ENCODE data around the gene BEST4.
"Not testable (repeated sequence)": the region's sequence is repeated elsewhere in the genome, so short reads cannot be mapped to it uniquely, and the experiment has no call there.

Gene BEST4

GRCh38 chr1:44757420-44757819 is 30.6 kb downstream of the BEST4 start:
- no peak overlapping the region for H3K27ac Mint-ChIP-seq
- DNase-seq (ENCODE audit: low spot score) = no peak
- H3K27me3 Mint-ChIP-seq (ENCODE audit: low read depth) = no peaks in the 10 kb centered on the region
- peaks cover 70% of the 10 kb centered on the region for H3K36me3 Mint-ChIP-seq (ENCODE audit: low read depth)
- peaks cover 4% of the 10 kb centered on the region for H3K4me1 Mint-ChIP-seq (ENCODE audit: low read depth)
- no peak overlapping the region for H3K4me3 Mint-ChIP-seq
- H3K9me3 Mint-ChIP-seq = no peaks in the 10 kb centered on the region

DNA sequence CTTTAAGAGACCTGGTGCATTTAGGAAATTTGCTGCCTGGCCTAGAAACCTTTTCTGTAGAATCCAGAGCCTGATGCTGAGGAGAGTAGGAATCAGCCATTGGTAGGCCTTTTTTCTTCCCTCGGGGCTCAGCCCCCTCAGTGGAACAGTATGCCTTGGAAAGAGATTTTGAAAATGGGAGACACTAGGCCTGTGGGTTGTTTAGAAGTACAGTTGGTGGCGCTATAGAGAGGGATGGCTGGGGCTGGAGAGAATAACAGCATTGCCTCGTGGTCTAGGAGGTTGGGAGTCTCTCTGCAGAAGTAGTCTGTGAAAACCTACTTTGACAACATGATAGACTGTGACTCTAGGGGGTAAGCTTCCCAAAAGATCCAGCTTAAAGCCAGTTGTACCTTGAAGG is 40.1 kb downstream of the BEST4 start:
- DNase-seq (ENCODE audit: low spot score) = no peak
- Mint-ChIP-seq H3K27ac (peak overlapping the region; percentile 31), H3K36me3 (ENCODE audit: low read depth) (peaks cover 57% of the 10 kb centered on the region), H3K4me1 (ENCODE audit: low read depth) (peaks cover 24% of the 10 kb centered on the region), H3K4me3 (no peak overlapping the region), H3K9me3 (no peaks in the 10 kb centered on the region), H3K27me3 (ENCODE audit: low read depth) (no peaks in the 10 kb centered on the region)

- Mint-ChIP-seq H3K4me1 (ENCODE audit: low read depth) (peaks cover 32% of the 10 kb centered on the region), H3K9me3 (no peaks in the 10 kb centered on the region), H3K27me3 (ENCODE audit: low read depth) (no peaks in the 10 kb centered on the region), H3K4me3 (peak overlapping the region; percentile 25), H3K27ac (peak overlapping the region; percentile 35), H3K36me3 (ENCODE audit: low read depth) (peaks cover 54% of the 10 kb centered on the region)
- no peak for DNase-seq (ENCODE audit: low spot score)
Measured at GRCh38 chr1:44743211-44743610, 44.8 kb downstream of the BEST4 start.

DNA sequence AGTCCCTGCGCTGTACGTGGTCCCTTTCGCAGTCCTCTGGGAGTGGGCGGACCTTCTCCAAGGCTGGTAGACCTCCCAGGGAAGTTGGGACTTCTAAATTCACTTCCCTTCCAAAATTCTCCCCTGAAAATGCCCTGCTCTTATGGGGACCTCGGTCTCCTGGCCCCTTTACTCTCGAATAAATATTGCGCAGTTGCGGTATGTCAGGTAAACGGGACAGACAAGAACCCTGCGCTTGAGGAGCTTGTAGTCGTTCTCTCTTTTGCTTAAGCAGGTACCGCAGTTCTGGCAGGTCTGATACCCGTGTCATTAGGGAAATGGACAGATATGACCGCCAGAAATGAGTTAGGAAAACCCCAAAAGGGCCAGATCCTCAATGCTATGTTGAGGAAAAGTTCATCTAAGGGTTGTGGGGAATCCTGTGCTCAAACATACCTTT is 47.8 kb downstream of the BEST4 start:
- H3K27ac Mint-ChIP-seq = peak overlapping the region; percentile 95

GRCh38 chr1:44739307-44740178 is 48.4 kb downstream of the BEST4 start, which contains the start of gene KIF2C:
TSS of gene KIF2C (plus strand) at chr1:44739837. CDS start at chr1:44739933, 96 bp downstream.
- Mint-ChIP-seq H3K27me3 (ENCODE audit: low read depth) (no peaks in the 10 kb centered on the region), H3K4me1 (ENCODE audit: low read depth) (peaks cover 22% of the 10 kb centered on the region), H3K36me3 (ENCODE audit: low read depth) (peaks cover 30% of the 10 kb centered on the region), H3K9me3 (no peaks in the 10 kb centered on the region), H3K27ac (peak within 1 kb of the TSS; percentile 95), H3K4me3 (peak within 1 kb of the TSS; percentile 95)
- peak; percentile 96 for DNase-seq (ENCODE audit: low spot score)

More for the DNA sequence above, 47.8 kb downstream of the BEST4 start:
- DNase-seq (ENCODE audit: low spot score) = no peak
- no peaks in the 10 kb centered on the region for H3K27me3 Mint-ChIP-seq (ENCODE audit: low read depth)
- H3K4me1 Mint-ChIP-seq (ENCODE audit: low read depth) = peaks cover 24% of the 10 kb centered on the region
- no peaks in the 10 kb centered on the region for H3K9me3 Mint-ChIP-seq
- H3K36me3 Mint-ChIP-seq (ENCODE audit: low read depth) = peaks cover 32% of the 10 kb centered on the region
- peak overlapping the region; percentile 95 for H3K4me3 Mint-ChIP-seq

- H3K9me3 Mint-ChIP-seq; DNase-seq (ENCODE audit: low spot score); H3K27me3 Mint-ChIP-seq (ENCODE audit: low read depth): not testable (repeated sequence)
- peaks cover 17% of the 10 kb centered on the region for H3K4me1 Mint-ChIP-seq (ENCODE audit: low read depth)
- H3K4me3 Mint-ChIP-seq = peak overlapping the region; percentile 95
- H3K36me3 Mint-ChIP-seq (ENCODE audit: low read depth) = peaks cover 24% of the 10 kb centered on the region
- H3K27ac Mint-ChIP-seq = peak overlapping the region; percentile 95
Measured at GRCh38 chr1:44738953-44739306, 49.0 kb downstream of the BEST4 start.

GRCh38 chr1:44735992-44736391 is 52.0 kb downstream of the BEST4 start:
- Mint-ChIP-seq H3K27me3 (ENCODE audit: low read depth) (no peaks in the 10 kb centered on the region), H3K4me1 (ENCODE audit: low read depth) (peaks cover 13% of the 10 kb centered on the region), H3K4me3 (no peak overlapping the region), H3K27ac (no peak overlapping the region), H3K36me3 (ENCODE audit: low read depth) (peaks cover 5% of the 10 kb centered on the region), H3K9me3 (no peaks in the 10 kb centered on the region)
- no peak for DNase-seq (ENCODE audit: low spot score)

GRCh38 chr1:44733784-44734183 is 54.2 kb downstream of the BEST4 start:
- Mint-ChIP-seq H3K4me3 (no peak overlapping the region), H3K4me1 (ENCODE audit: low read depth) (peaks cover 20% of the 10 kb centered on the region), H3K9me3 (no peaks in the 10 kb centered on the region), H3K36me3 (ENCODE audit: low read depth) (no peaks in the 10 kb centered on the region), H3K27ac (no peak overlapping the region), H3K27me3 (ENCODE audit: low read depth) (no peaks in the 10 kb centered on the region)
- no peak for DNase-seq (ENCODE audit: low spot score)

All from T-helper 2 cell treated with Interferon-gamma antibody and Interleukin-4, amounts not matched to agents 5 μg/mL and 100 μg/mL, for 36 hours (primary cell).